ENCODE results near the gene TGM4.

Gene TGM4

GRCh38 chr3:44918581-44918980, 44.2 kb downstream of the TGM4 start:
- H3K36me3 ChIP-seq (ENCODE audit: low read length) = no peaks in the 10 kb centered on the region
- no peaks in the 10 kb centered on the region for H3K9me2 ChIP-seq (replicated peaks; ENCODE audit: insufficient read depth, low read length)
- no peak overlapping the region for H3K27ac ChIP-seq (ENCODE audit: low read depth, low read length)
- H3K27me3 ChIP-seq (ENCODE audit: low read length) = no peaks in the 10 kb centered on the region
- no peaks in the 10 kb centered on the region for H3F3A ChIP-seq (ENCODE audit: insufficient read depth)
- H3K79me2 ChIP-seq (ENCODE audit: insufficient read depth, low read length) = no peaks in the 10 kb centered on the region
- H3K9ac ChIP-seq (ENCODE audit: low read length) = no peak overlapping the region
- no peaks in the 10 kb centered on the region for H3K9me3 ChIP-seq (ENCODE audit: insufficient read depth, low read length)
- H3K4me3 ChIP-seq (ENCODE audit: insufficient read depth, low read length, poor library complexity, severe bottlenecking) = no peak overlapping the region
- H3K4me2 ChIP-seq (ENCODE audit: low read depth, low read length, poor library complexity, severe bottlenecking) = no peak overlapping the region
- no peak overlapping the region for H2AFZ ChIP-seq (ENCODE audit: low read depth, low read length, severe bottlenecking)
- no peak for TF ChIP-seq CTCF (IDR thresholded peaks at IDR 0.05; ENCODE audit: insufficient read depth, low read length, poor library complexity, severe bottlenecking)
- TF ChIP-seq EZH2phosphoT487 (conservative IDR thresholded peaks at IDR 0.05; ENCODE audit: low read length) = no peak
- no peaks in the 10 kb centered on the region for H4K20me1 ChIP-seq (ENCODE audit: low read depth, low read length)

GRCh38 chr3:44920081-44920480, 45.7 kb downstream of the TGM4 start:
- no peaks in the 10 kb centered on the region for H3K79me2 ChIP-seq (ENCODE audit: insufficient read depth, low read length)
- TF ChIP-seq CTCF (IDR thresholded peaks at IDR 0.05; ENCODE audit: insufficient read depth, low read length, poor library complexity, severe bottlenecking) (no peak), EZH2phosphoT487 (conservative IDR thresholded peaks at IDR 0.05; ENCODE audit: low read length) (no peak)
- H3K27me3 ChIP-seq (ENCODE audit: low read length) = no peaks in the 10 kb centered on the region
- H3K9me2 ChIP-seq (replicated peaks; ENCODE audit: insufficient read depth, low read length) = no peaks in the 10 kb centered on the region
- H3K4me3 ChIP-seq (ENCODE audit: insufficient read depth, low read length, poor library complexity, severe bottlenecking) = no peak overlapping the region
- H3K9ac ChIP-seq (ENCODE audit: low read length) = no peak overlapping the region
- H3K4me2 ChIP-seq (ENCODE audit: low read depth, low read length, poor library complexity, severe bottlenecking) = no peak overlapping the region
- no peaks in the 10 kb centered on the region for H3K9me3 ChIP-seq (ENCODE audit: insufficient read depth, low read length)
- H3F3A ChIP-seq (ENCODE audit: insufficient read depth) = no peaks in the 10 kb centered on the region
- H4K20me1 ChIP-seq (ENCODE audit: low read depth, low read length) = no peaks in the 10 kb centered on the region
- no peaks in the 10 kb centered on the region for H3K36me3 ChIP-seq (ENCODE audit: low read length)
- H3K27ac ChIP-seq (ENCODE audit: low read depth, low read length) = no peak overlapping the region
- H2AFZ ChIP-seq (ENCODE audit: low read depth, low read length, severe bottlenecking) = no peak overlapping the region

GRCh38 chr3:44923632-44924456, 49.4 kb downstream of the TGM4 start:
- no peaks in the 10 kb centered on the region for H3F3A ChIP-seq (ENCODE audit: insufficient read depth)
- no peaks in the 10 kb centered on the region for H3K79me2 ChIP-seq (ENCODE audit: insufficient read depth, low read length)
- no peaks in the 10 kb centered on the region for H3K9me3 ChIP-seq (ENCODE audit: insufficient read depth, low read length)
- H3K9me2 ChIP-seq (replicated peaks; ENCODE audit: insufficient read depth, low read length) = no peaks in the 10 kb centered on the region
- no peaks in the 10 kb centered on the region for H3K36me3 ChIP-seq (ENCODE audit: low read length)
- no peak overlapping the region for H3K27ac ChIP-seq (ENCODE audit: low read depth, low read length)
- TF ChIP-seq EZH2phosphoT487 (conservative IDR thresholded peaks at IDR 0.05; ENCODE audit: low read length) (no peak), CTCF (IDR thresholded peaks at IDR 0.05; ENCODE audit: insufficient read depth, low read length, poor library complexity, severe bottlenecking) (no peak)
- H3K4me3 ChIP-seq (ENCODE audit: insufficient read depth, low read length, poor library complexity, severe bottlenecking) = no peak overlapping the region
- H4K20me1 ChIP-seq (ENCODE audit: low read depth, low read length) = no peaks in the 10 kb centered on the region
- no peaks in the 10 kb centered on the region for H3K27me3 ChIP-seq (ENCODE audit: low read length)
- H2AFZ ChIP-seq (ENCODE audit: low read depth, low read length, severe bottlenecking) = no peak overlapping the region
- H3K9ac ChIP-seq (ENCODE audit: low read length) = no peak overlapping the region
- no peak overlapping the region for H3K4me2 ChIP-seq (ENCODE audit: low read depth, low read length, poor library complexity, severe bottlenecking)
